HG02588 (cell line): Measurements from ENCODE around the gene OTOGL.
"Not testable (repeated sequence)": the region's sequence is repeated elsewhere in the genome, so short reads cannot be mapped to it uniquely, and the experiment has no call there.

Source experiments
- ATAC-seq: cut with Tn5 transposase; IDR thresholded peaks from one replicate; pipeline ENCODE4 v1.9.1; 2021; ENCODE audit warnings: mild to moderate bottlenecking, moderate library complexity; ENCODE audit not compliant: unreplicated experiment

The OTOGL gene

DNA sequence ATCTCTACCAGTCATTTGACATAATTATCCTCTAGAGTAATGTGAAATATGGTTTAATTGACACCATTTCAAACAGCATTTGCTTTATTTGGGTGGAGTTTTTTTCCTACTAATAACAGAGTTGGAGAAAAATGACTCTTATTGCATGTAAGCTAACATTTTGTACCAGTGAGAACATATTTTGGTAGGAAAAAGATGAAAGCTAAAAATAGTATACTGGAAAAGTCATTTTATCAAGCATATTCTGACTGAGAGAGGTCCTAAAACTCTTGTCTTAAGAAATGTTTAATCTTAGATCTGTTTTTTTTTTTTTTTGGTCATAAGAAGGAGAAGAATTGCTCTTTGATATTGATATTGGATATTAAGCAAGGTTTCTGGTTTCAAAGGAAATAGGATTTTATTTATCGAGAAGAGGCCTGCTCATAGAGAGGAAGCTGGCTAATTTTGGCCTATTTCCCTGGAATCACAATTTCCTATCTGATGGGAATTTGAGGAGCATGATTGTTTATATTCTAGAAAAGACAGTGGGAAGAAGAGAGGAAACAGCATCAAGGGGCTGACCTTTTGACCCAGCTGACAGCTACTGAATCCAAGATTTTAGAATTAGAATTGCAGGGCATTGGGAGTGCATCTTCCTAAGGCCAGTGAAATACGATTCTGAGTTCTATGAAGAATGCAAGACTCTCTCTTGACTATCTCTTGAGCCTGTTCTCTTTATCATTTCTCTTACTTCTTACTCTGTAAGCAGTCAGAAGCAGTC lies 19.4 kb downstream of the OTOGL start:
- no peak for ATAC-seq

DNA sequence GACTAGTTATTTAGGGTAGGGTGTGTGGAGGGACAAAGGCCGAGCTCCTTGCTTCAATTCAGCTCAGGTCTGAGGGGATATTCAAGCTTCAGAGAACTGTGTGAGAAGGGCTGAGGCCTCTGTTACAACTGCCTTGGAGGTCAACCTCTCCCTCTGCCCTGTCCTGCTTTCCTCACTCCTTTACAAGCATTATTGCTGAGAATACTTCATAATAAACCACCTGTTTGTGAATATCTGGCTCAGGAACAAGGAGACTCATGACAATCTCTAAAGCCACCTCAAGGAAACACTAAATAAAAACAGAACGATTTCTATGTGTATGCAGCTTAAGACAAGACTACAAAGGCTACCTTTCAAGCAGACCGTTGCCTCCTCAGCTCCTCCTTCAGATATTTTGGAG lies 21.7 kb downstream of the OTOGL start:
- no peak for ATAC-seq

DNA sequence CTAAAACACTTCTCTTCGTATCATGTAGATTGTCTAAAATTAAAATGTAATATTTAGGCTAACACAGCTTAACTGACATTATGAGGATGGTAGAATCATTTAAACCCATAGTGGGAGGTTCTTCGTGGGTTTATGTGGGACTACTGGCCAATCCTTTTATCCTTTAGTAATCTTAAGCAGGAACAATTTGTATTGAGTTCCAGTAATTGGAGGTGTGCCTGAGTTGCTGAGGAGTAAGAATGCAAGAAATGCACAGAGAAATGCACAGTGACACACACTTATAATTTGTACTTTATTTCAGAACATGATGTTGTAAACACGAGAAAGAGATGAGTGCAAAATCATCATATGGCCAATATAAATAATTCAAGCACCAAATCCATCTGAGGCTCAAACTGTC lies 22.3 kb downstream of the OTOGL start:
- ATAC-seq = no peak

DNA sequence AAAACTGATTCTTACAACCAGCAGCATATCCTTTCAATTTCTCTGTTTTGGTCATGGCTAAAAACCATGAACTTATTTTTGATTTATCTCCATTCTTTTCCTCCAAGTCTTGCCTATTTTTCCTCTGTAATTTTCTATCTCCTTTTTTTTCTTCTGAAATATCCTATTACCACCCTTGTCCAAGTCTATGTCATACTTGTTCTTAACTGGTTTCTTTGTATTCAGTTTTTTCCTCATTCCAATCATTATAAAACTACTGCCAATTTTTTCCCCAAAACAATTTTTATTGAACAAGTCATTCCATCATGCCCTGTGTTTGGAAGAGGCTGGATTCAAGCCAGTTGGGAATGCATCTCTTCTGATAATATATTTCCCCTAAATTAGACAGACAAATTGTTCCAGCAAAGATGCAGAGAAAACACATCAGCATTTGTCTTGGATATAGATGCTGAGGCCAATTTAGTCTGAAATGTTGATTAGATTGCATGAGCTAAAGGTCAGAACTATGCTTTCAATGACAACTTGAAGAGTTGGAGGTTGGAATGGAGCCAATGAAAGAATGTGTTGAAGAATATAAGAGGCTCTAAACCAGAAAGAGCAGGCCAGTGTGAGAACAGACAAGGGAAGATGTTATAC lies 30.7 kb downstream of the OTOGL start:
- ATAC-seq = no peak

DNA sequence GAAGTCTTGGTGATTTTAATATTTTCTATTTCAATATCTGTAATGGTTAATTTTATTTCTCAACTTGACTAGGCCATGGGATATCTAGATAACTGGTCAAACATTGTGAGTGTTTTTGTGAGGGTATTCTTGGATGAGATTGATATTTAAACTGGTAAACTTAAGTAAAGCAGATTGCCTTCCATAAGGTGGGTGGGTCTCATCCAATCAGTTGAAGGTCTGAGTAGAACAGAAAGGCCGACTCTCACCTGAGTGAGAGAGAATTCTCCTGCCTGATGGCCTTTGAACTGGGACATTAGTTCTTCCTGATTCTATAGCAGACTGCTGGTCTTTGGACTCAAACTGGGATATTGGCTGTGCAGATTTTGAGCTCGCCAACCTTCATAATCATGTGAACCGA lies 36.3 kb downstream of the OTOGL start:
- ATAC-seq = no peak

DNA sequence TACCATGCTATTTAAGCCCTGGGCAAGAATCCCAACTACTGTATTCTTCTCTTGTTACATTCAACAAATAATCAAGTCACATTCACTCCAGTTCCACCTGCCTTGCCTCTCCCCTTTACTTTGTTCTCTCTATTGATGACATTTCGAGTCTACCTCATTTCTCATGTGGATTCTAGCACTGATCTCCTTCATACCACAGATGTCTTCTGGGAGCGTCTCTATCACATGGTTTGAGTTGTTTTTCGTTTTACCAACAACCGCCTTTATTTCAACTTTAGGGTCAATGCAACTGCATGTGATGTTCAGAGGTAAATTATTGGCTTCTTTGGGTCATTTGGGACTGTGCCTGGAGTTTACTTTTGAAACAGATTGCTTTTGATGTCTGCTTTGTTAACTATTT lies 40.7 kb downstream of the OTOGL start:
- ATAC-seq = no peak

DNA sequence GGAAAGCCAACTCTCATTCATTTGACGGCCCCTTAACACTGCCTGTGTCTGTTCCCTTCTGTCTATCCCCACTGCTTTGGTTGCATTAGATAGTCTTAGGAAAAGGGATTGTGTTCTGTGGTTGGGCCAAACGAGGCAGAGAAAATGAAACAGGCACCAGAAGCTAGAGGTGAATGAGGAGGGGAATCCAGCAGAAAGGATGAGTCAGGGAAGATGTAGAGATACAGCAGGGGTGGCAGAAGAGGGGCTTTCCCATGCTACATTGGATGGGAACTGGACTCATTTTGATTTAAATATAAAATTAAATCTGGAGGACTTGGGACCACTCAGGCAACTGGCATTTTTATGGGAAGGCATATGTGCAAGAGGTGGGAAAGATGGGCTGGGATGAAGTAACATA lies 43.3 kb downstream of the OTOGL start:
- no peak for ATAC-seq

DNA sequence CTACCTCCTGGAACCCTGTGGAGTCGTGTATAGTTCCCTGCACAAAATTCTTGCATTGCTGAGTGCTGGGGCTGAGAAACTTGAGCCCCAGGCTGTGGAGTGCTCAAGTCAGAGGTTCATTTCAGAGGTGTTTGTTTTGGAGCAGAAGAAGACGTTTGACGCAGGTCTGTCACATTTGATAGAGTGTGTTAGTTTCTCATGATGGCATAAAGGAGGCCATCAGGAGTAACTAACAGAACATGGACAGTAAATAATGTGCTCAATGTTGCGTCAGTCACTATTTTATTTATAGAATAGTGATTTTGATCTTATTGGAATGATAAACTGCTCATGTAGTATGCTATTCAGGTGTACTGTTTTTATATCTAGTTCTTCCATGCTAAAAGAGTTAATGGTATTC lies 44.2 kb downstream of the OTOGL start:
- ATAC-seq = no peak

DNA sequence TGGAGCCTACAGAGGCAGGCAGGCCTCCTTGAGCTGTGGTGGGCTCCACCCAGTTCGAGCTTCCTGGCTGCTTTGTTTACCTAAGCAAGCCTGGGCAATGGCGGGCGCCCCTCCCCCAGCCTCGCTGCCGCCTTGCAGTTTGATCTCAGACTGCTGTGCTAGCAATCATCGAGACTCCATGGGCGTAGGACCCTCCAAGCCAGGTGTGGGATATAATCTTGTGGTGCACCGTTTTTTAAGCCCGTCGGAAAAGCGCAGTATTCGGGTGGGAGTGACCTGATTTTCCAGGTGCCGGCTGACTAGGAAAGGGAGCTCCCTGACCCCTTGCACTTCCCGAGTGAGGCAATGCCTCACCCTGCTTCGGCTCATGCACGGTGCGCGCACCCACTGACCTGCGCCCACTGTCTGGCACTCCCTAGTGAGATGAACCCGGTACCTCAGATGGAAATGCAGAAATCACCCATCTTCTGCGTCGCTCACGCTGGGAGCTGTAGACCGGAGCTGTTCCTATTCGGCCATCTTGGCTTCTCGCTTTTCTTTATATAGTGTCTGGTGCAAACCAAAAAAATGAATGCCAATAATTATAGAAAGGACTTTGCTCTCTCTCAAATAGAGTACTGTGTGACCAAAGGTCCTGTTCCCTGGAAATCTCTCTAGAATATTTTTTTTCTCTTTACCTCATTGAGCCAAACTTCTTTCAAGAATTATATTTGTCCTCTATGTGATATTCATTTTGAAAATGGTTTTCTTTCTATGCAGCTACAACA lies 50.4 kb downstream of the OTOGL start:
- not testable (repeated sequence) for ATAC-seq

DNA sequence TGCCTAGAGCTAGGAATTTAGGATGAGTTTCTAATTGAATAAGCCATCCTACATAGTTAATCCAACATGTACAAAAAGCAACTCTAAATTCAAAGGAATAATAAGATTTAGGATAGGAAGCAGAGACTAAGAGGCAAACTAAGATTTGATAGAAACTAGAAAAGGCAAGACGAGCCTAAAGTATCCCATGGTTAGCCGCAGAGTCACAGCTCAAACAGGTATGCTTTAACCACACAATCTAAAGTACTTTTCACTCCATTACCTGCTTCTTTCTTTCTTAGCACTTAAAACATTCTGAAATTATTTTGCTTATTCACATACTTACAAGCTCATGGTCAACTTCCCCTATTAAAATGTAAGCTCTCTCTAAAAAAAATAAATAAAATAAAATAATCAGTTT lies 51.8 kb downstream of the OTOGL start:
- no peak for ATAC-seq

DNA sequence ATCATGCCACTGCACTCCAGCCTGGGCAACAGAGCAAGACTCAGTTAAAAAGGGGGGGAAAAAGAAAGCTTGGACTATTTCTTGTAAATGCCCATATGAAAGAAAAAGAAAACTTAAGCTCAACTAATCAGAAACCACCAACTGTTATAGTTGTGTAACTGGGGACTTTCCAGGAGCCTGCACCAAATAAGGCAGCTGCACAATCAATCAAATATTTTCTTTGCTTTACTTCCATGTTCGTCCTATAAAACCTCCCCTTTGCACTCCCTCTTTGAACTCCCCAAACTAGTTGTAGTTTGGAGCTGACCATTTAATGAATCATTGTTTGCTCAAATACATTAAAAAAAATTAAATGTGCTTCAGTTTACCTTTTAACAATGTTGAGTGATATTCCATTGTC lies 54.9 kb downstream of the OTOGL start:
- ATAC-seq = no peak

DNA sequence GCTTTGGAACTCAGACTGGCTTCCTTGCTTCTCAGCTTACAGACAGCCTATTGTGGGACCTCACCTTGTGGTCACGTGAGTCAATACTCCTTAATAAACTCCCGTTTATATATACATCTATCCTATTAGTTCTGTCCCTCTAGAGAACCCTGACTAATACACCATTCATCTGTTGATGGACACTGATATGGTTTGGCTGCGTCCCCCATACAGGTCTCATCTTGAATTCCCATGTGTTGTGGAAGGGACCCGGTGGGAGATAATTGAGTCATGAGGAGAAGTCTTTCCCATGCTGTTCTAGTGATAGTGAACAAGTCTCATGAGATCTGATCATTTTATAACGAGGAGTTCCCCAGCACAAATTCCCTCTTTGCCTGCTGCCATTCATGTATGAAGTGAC lies 57.0 kb downstream of the OTOGL start:
- ATAC-seq = no peak

DNA sequence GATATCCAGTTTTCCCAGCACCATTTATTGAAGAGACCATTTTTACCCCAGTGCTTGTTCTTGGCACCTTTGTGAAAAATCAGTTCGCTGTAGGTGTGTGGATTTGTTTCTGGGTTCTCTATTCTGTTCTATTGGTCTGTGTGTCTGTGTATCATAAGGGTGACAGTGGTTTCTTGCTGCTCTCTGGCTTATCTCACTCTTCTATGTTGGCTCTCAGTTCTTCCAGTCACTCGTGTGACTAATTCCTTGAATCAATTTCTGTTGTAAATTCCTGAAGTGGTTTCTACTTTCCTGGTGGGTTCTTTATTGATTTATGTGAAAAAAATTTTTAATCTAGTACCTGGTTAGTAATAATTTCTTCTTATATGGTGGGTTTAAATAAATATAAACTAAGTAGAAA lies 58.3 kb downstream of the OTOGL start:
- no peak for ATAC-seq

DNA sequence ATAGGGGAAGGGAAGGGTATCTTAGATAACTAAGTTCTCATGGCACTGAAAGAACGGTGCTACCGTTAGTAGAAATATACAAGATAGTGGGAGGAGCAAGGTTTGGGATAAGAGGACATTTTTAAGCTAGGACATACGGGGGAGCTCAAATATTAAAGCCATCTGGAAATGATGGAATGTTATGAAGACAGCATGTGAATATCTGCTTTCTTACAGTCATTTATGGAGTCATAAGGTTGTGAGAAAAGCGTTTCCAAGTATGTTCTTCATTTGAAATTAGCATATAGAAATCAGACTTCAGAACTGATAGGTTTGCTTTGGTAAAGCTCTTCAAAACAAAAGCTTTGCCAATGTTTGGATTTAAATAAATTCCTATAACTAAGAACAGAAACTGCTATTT lies 62.3 kb downstream of the OTOGL start:
- ATAC-seq = no peak

DNA sequence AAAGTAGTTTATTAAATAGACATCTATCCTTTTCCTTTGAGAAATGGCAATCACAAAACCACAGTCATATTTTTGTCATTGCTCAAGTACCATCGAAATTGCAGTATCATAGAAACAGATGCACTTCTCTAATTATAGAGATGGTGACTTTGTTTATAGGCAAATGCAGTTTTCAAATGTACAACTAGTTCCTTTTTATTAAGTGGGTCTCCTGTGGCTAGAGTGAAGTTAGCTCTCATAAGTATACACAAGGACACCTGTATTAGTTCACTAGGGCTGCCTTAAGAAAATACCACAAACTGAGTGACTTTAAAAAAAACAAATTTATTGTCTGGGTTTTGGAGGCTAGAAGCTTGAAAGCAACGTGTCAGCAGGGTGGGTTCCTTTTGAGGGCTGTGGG lies 62.8 kb downstream of the OTOGL start:
- no peak for ATAC-seq

DNA sequence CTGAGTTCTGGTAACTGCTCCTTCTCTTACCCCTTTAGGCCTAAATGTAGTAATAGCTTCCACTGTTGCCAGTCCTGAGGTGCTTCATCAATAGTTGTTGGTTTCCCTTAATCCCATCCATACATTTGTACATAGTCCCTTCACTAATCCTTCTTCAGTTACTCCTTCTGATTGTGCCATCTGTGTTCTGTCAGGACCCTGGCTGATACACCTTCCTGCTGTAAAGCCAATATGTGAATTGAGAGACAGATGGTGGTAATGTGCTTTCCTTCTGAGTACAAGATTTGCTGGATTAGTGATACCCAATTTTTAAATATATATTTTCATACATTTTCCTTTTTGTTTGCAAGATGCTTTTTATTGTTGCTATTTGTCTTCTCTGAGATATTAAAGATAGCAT lies 66.4 kb downstream of the OTOGL start:
- no peak for ATAC-seq

DNA sequence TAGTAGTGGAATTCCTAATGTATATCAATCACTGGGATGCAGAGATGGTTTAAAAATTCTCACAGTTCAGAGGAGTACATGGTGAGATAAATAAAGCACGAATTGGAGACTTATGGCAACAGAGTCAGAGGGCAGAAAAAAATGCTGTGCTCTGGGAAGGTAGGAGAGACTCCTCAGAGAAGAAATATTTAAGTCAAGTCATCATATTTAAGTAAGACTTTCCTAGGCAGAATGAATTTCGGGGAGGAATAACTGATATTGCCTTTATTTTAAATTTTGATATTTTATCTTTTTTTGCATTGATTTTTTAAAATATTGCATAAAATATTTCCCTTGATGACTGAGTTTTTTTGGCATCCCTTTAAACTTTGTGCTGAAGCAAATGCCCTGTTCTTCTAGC lies 67.4 kb downstream of the OTOGL start:
- ATAC-seq = no peak

DNA sequence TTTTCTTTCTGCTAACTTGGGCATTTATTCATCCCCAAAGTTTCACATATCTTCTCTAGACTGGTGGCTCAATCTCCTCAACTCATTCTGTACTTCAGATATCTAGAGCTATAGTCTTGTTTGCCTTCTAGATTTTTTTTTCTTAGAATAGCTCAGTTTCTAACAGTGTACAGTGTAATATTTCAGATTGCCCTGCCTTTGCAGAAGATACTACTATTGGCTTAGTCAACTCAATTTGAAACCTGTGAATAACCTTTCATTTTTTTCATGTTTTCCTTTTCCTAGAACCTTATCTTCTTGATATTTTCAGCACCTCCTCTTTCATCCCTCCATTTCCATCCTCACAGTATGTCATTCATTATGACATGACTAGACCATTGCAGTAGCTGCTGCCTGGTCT lies 69.6 kb downstream of the OTOGL start:
- no peak for ATAC-seq

DNA sequence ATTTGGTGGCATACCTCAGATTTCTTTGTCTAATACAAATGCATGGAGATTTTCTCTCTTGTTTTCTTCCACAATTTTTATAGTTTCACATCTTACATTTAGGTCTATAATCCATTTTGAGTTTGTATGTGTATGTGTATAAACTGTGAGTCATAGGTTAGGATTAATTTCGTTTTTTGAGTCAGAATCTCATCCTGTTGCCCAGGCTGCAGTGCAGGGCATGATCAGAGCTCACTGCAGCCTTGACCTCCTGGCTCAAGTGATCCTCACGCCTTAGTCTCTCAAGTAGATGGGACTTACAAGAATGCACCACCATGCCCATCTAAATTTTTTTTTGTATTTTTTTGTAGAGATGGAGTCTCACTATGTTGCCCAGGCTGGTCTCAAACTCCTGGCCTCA lies 71.6 kb downstream of the OTOGL start:
- ATAC-seq = no peak

DNA sequence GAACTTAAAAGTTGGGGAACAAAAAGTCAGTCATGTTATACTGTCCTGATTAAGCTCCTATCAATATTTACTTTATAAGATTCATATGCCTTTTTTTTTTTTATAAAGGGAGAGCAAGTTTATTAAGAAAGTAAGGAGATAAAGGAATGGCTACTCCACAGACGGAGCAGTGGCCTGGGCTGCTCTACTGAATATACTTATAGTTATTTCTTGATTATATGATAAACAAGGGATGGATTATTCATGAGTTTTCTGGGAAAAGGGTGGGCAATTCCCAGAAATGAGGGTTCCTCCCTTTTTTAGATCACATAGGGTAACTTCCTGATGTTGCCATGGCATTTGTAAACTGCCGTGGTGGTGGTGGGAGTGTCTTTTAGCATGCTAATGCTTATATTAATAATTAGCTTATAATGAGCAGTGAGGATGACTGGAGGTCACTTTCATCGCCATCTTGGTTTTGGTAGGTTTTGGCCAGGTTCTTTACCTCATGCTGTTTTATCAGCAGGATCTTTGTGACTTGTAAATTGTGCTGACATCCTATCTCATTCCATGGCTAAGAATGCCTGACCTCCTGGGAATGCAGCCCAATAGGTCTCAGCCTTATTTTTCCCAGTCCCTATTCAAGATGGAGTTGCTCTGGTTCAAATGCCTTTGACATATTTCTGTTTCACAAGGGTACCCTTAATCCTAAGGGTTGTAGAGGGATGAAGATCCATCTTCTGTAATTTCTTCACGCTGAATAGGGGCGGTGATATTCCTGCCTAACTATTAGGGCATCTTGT lies 73.9 kb downstream of the OTOGL start:
- no peak for ATAC-seq

DNA sequence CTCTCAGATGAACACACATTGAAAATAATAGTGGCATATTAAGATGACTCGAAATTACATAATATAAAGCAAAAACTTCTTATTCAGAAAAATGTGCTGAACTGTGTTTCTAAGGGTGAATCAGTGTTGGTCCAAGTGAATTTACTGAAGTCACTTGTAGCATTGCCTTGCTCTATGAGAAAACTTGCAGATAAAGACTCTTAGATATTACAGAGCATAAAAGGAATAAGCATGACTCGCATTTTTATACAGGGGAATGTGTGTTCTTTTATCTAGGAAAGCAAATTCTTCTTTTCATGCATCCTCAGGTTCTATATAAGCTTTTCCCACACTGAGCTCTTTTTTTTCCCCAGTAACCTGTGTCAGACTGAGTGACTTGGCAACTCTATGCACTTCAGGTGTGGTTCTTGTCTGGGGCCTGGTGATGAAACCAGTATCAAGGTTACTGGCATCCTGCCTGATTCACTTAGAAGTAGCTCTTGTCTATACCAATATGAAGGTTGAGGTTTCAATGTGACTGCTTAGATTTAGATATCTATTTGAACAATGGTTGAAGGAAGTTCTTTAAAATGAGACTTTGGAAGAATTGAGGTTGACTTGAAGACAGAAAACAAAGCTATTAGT lies 76.1 kb downstream of the OTOGL start:
- no peak for ATAC-seq
